Activated CD8-positive, alpha-beta T cell treated with anti-CD3 and anti-CD28 coated beads for 36 hours (primary cell): ENCODE results near the gene GJA3. TPM values are rescaled to one million over a fixed set of nuclear protein-coding genes. Genes with fewer than 3 reads are reported as not detected.

Source experiments
- ATAC-seq: fragments of 200-7000 bp; cut with Tn5 transposase; one replicate; pipeline ENCODE4 v1.10.0; 2021; ENCODE audit warnings: mild to moderate bottlenecking, moderate library complexity
- CTCF ChIA-PET: fragments of 350-600 bp; sonication (Branson Sonifier 250); formaldehyde crosslinking; loops from one replicate; lab custom pipeline; 2021; ENCODE audit warnings: antibody characterized with exemption; lab: Charles Lee
- POLR2A ChIA-PET: fragments of 350-600 bp; sonication (Branson Sonifier 250); formaldehyde crosslinking; loops from one replicate; lab custom pipeline; 2021; ENCODE audit warnings: antibody characterized with exemption; lab: Charles Lee
- DNase-seq: peaks from one replicate; pipeline ENCODE4 v3.0.0-alpha.2; 2020
- H3K27ac Mint-ChIP-seq: one replicate; pipeline ENCODE4 v1.8.0; 2021; ENCODE audit warnings: mild to moderate bottlenecking, mixed read lengths
- H3K27me3 Mint-ChIP-seq: one replicate; pipeline ENCODE4 v1.8.0; 2021; ENCODE audit warnings: mixed read lengths
- H3K36me3 Mint-ChIP-seq: one replicate; pipeline ENCODE4 v1.8.0; 2021; ENCODE audit warnings: low read depth, mixed read lengths
- H3K4me1 Mint-ChIP-seq: one replicate; pipeline ENCODE4 v1.8.0; 2021; ENCODE audit warnings: low read depth, mixed read lengths
- H3K4me3 Mint-ChIP-seq: one replicate; pipeline ENCODE4 v1.8.0; 2021; ENCODE audit warnings: mild to moderate bottlenecking, moderate library complexity, mixed read lengths
- H3K9me3 Mint-ChIP-seq: one replicate; pipeline ENCODE4 v1.8.0; 2021; ENCODE audit warnings: mixed read lengths
- intact Hi-C: fragments of 100-400 bp; cut with micrococcal nuclease; formaldehyde crosslinking; loops from one replicate; pipeline ENCODE4 v1.10.0; 2022
- total RNA-seq, 2 experiments: library from RNA; stranded (reverse); gene quantifications; one replicate each; pipeline ENCODE4 v1.2.3, GENCODE V29; 2021
- TF ChIP-seq, protein P1 (sequence below): fragments of 200-600 bp; IDR thresholded peaks from one replicate; pipeline ENCODE4 v1.8.0; 2022; ENCODE audit warnings: antibody characterized with exemption, mild to moderate bottlenecking

Gene GJA3
- total RNA-seq, result under 1 TPM; 0.32 to 0.51 TPM

GRCh38 chr13:20160306-20161274 lies at the start of gene GJA3:
GJA3 (minus strand) TSS chr13:20161052; CDS start chr13:20143288, 17,764 bp downstream.
- POLR2A ChIA-PET, result interaction anchor here (0.6 to 1.4 kb wide), 4 partner anchors 18 to 87 kb away, joined by 3 to 4 read pairs (median 3); no protein-coding TSS in a partner anchor
- intact Hi-C loops, result loop anchor here (5.0 to 10.0 kb wide), 2 partner anchors 33 to 176 kb away; no protein-coding TSS in a partner anchor
- DNase-seq (peak; percentile 71), ATAC-seq (peak; percentile 56)
- peak within 1 kb of the TSS; percentile 55 for H3K27ac Mint-ChIP-seq
- H3K27me3 Mint-ChIP-seq, result peaks cover 22% of the 10 kb centered on the region
- CTCF ChIA-PET, result interaction anchor here (0.7 to 2.5 kb wide), 7 partner anchors 9 to 201 kb away, joined by 3 to 9 read pairs (median 4); no protein-coding TSS in a partner anchor
- TF ChIP-seq, protein P1, sequence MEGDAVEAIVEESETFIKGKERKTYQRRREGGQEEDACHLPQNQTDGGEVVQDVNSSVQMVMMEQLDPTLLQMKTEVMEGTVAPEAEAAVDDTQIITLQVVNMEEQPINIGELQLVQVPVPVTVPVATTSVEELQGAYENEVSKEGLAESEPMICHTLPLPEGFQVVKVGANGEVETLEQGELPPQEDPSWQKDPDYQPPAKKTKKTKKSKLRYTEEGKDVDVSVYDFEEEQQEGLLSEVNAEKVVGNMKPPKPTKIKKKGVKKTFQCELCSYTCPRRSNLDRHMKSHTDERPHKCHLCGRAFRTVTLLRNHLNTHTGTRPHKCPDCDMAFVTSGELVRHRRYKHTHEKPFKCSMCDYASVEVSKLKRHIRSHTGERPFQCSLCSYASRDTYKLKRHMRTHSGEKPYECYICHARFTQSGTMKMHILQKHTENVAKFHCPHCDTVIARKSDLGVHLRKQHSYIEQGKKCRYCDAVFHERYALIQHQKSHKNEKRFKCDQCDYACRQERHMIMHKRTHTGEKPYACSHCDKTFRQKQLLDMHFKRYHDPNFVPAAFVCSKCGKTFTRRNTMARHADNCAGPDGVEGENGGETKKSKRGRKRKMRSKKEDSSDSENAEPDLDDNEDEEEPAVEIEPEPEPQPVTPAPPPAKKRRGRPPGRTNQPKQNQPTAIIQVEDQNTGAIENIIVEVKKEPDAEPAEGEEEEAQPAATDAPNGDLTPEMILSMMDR, result no peak
- no peaks in the 10 kb centered on the region for H3K9me3 Mint-ChIP-seq
- H3K4me3 Mint-ChIP-seq, result peak within 1 kb of the TSS; percentile 75
- H3K4me1 Mint-ChIP-seq, result peaks cover 12% of the 10 kb centered on the region
- H3K36me3 Mint-ChIP-seq, result no peaks in the 10 kb centered on the region

DNA sequence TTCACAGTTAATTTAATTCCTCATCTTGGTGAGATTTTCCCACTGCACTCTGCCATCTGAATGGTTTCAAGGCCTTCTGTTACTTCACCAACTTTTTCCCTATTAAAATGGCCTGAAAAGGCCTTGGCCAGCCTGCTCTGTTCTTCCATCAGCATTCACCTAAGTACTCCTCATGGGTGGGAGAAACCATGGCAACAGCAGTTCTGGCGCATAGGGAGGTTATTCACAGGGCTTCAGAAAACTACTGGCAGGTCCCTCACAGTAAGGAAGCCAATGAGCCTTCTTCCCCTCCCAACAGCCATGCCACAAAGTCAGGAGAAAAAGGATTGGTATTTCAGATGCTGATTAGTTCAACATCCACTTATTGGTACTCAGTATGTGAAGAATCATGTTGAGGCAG lies 49.1 kb upstream of the GJA3 start:
- intact Hi-C loops, result no loop called here
- H3K4me3 Mint-ChIP-seq, result no peak overlapping the region
- DNase-seq, result no peak
- ChIA-PET CTCF (interaction anchor here (1.0 to 1.1 kb wide), 2 partner anchors 13 to 83 kb away, joined by 3 to 6 read pairs; no protein-coding TSS in a partner anchor), POLR2A (interaction anchor here (0.6 kb wide), 2 partner anchors 18 to 71 kb away, joined by 3 read pairs; no protein-coding TSS in a partner anchor)
- H3K4me1 Mint-ChIP-seq, result no peaks in the 10 kb centered on the region
- TF ChIP-seq, protein P1, result no peak
- peaks cover 9% of the 10 kb centered on the region for H3K27me3 Mint-ChIP-seq
- no peaks in the 10 kb centered on the region for H3K36me3 Mint-ChIP-seq
- ATAC-seq, result no peak
- H3K27ac Mint-ChIP-seq, result no peak overlapping the region
- H3K9me3 Mint-ChIP-seq, result peaks cover 2% of the 10 kb centered on the region

- Mint-ChIP-seq H3K36me3 (no peaks in the 10 kb centered on the region), H3K4me1 (no peaks in the 10 kb centered on the region), H3K27ac (no peak overlapping the region), H3K9me3 (peaks cover under 1% of the 10 kb centered on the region), H3K4me3 (no peak overlapping the region), H3K27me3 (peaks cover 6% of the 10 kb centered on the region)
- ATAC-seq (no peak), DNase-seq (no peak)
- ChIA-PET CTCF (interaction anchor here (1.9 kb wide), 1 partner anchor 10 kb away, joined by 7 read pairs; no protein-coding TSS in a partner anchor), POLR2A (interaction anchor here (0.6 kb wide), 1 partner anchor 284 kb away, joined by 3 read pairs; no protein-coding TSS in a partner anchor)
- intact Hi-C loops, result no loop called here
- TF ChIP-seq, protein P1, result no peak
Measured at GRCh38 chr13:20206698-20207235, 45.9 kb upstream of the GJA3 start.

DNA sequence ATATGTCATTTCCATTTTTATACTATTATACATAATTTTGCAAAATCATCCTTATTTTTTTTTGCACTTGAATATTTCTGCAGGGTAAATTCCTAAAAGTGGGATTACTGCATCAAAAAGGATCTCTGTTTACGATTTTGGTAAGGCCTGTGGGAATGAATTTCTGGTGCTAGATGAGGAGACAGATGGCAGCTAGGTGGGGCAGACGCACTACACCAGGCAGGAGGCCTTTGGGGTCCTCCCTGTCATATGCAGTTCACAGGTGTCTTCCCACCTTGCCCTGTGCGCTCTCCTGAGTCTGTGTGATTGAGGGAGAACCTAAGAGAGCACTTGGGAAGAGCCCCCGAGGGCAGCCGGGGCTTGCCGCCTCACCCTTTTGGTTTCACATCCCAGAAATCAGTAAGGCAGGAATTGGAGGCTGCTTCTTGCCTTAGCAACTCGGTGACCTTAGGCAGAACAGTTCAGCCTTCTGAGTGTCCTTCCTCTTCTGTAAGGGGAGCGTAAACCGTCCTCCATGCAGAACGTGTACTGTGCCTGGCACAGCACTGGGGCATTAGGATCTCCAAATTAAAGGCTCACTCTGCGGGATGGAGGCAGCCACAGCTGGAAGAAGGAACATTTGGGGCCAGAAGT lies 45.3 kb upstream of the GJA3 start:
- Mint-ChIP-seq H3K4me3 (no peak overlapping the region), H3K4me1 (no peaks in the 10 kb centered on the region), H3K9me3 (peaks cover 2% of the 10 kb centered on the region), H3K27me3 (peaks cover 8% of the 10 kb centered on the region), H3K36me3 (no peaks in the 10 kb centered on the region), H3K27ac (no peak overlapping the region)
- ChIA-PET CTCF (interaction anchor here (1.9 kb wide), 1 partner anchor 9 kb away, joined by 7 read pairs; no protein-coding TSS in a partner anchor), POLR2A (no interaction called here)
- DNase-seq (no peak), ATAC-seq (no peak)
- TF ChIP-seq, protein P1, result no peak
- intact Hi-C loops, result no loop called here
